Measurements from ENCODE around the gene XAB2. TPM values are rescaled to one million over a fixed set of nuclear protein-coding genes. Genes with fewer than 3 reads are reported as not detected.

Gene XAB2
- total RNA-seq, 1 donor from 2014 or later, result 28.1 TPM

DNA sequence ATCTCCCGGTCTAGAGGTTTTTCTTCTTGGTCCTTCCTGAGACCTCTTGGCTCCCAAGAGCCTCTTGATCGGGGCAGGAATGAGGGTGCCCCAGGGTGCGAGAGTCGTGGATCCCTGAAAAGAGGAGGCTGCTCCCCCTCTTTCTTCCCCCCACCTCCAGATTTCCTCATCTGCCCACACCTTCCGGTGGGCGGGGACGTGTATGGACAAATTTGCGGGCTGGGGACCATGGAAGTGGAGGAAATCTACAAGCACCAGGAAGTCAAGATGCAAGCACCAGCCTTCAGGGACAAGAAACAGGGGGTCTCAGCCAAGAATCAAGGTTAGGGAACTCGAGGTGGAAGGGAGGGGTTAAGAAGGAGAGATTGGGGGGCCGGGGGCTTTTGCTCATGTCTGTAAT, 47.5 kb upstream of the XAB2 start, which contains the start of gene MCEMP1:
Gene MCEMP1 (plus strand): TSS at position 237 of the 400 bp plus-strand sequence. CDS start 31 bp downstream, at position 268.
- peaks cover 5% of the 10 kb centered on the region for H3K4me1 ChIP-seq (ENCODE audit: insufficient read depth, low read length)
- H4K20me1 ChIP-seq (ENCODE audit: insufficient read depth, low read length), result peaks cover 2% of the 10 kb centered on the region
- H3K27me3 Mint-ChIP-seq (ENCODE audit: low read depth, unreplicated experiment), result peaks cover 56% of the 10 kb centered on the region
- DNase-seq (ENCODE audit: low read depth) (no peak), FAIRE-seq (no peak)
- H2AFZ ChIP-seq (ENCODE audit: low read depth, low read length), result no peak within 1 kb of the TSS
- peaks cover 5% of the 10 kb centered on the region for H3K27me3 ChIP-seq (ENCODE audit: insufficient read depth, low read length)
- no peak within 1 kb of the TSS for H3K27ac Mint-ChIP-seq (ENCODE audit: unreplicated experiment)
- TF ChIP-seq EZH2 (IDR thresholded peaks at IDR 0.05; ENCODE audit: insufficient read depth, low read length), result no peak
- TF ChIP-seq, protein P1, sequence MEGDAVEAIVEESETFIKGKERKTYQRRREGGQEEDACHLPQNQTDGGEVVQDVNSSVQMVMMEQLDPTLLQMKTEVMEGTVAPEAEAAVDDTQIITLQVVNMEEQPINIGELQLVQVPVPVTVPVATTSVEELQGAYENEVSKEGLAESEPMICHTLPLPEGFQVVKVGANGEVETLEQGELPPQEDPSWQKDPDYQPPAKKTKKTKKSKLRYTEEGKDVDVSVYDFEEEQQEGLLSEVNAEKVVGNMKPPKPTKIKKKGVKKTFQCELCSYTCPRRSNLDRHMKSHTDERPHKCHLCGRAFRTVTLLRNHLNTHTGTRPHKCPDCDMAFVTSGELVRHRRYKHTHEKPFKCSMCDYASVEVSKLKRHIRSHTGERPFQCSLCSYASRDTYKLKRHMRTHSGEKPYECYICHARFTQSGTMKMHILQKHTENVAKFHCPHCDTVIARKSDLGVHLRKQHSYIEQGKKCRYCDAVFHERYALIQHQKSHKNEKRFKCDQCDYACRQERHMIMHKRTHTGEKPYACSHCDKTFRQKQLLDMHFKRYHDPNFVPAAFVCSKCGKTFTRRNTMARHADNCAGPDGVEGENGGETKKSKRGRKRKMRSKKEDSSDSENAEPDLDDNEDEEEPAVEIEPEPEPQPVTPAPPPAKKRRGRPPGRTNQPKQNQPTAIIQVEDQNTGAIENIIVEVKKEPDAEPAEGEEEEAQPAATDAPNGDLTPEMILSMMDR (IDR thresholded peaks at IDR 0.05; ENCODE audit: insufficient read depth, low read depth, low read length), result no peak
- peaks cover 12% of the 10 kb centered on the region for H3K79me2 ChIP-seq (ENCODE audit: insufficient read depth, low read length)
- H3K4me3 ChIP-seq (ENCODE audit: insufficient read depth, low read depth, low read length), result no peak within 1 kb of the TSS
- no peak within 1 kb of the TSS for H3K4me2 ChIP-seq (ENCODE audit: low read length)
- no peak within 1 kb of the TSS for H3K9ac ChIP-seq (ENCODE audit: low read length)
- H3K9me3 Mint-ChIP-seq (ENCODE audit: unreplicated experiment), result peaks cover 9% of the 10 kb centered on the region
- H3K4me1 Mint-ChIP-seq (ENCODE audit: low read depth, unreplicated experiment), result no peaks in the 10 kb centered on the region
- no peaks in the 10 kb centered on the region for H3K9me3 ChIP-seq (ENCODE audit: insufficient read depth, low read depth, low read length)
- no peaks in the 10 kb centered on the region for H3K36me3 ChIP-seq (ENCODE audit: insufficient read depth, low read length)
- peaks cover 2% of the 10 kb centered on the region for H3K36me3 Mint-ChIP-seq (ENCODE audit: low read depth, unreplicated experiment)
- H3K4me3 Mint-ChIP-seq (ENCODE audit: unreplicated experiment), result no peak within 1 kb of the TSS
- H3K27ac ChIP-seq (ENCODE audit: low read depth, low read length), result no peak within 1 kb of the TSS

DNA sequence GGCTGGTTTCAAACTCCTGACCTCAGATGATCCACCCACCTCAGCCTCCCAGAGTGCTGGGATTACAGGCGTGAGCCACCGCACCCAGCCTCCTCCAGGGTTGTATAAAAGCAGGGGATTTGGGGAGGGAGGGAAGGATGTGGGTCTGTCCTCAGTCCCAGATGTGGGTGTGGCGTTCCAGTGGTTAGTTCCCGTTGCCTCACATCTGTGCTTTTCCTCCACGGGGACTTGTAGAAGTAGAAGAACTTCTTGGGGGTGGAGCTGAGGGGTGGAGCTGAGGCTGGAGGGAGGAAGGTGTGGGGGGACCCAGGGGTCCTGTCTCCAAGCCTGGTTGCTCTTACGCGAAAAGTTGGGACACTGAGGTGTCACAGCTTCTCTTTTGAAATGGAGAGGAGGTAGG, 47.0 kb upstream of the XAB2 start:
- FAIRE-seq (no peak), DNase-seq (ENCODE audit: low read depth) (no peak)
- H3K9ac ChIP-seq (ENCODE audit: low read length), result no peak overlapping the region
- no peak overlapping the region for H3K4me2 ChIP-seq (ENCODE audit: low read length)
- peaks cover 7% of the 10 kb centered on the region for H3K79me2 ChIP-seq (ENCODE audit: insufficient read depth, low read length)
- no peaks in the 10 kb centered on the region for H3K36me3 ChIP-seq (ENCODE audit: insufficient read depth, low read length)
- Mint-ChIP-seq H3K36me3 (ENCODE audit: low read depth, unreplicated experiment) (peaks cover 2% of the 10 kb centered on the region), H3K27me3 (ENCODE audit: low read depth, unreplicated experiment) (peaks cover 60% of the 10 kb centered on the region), H3K4me1 (ENCODE audit: low read depth, unreplicated experiment) (no peaks in the 10 kb centered on the region), H3K27ac (ENCODE audit: unreplicated experiment) (no peak overlapping the region), H3K4me3 (ENCODE audit: unreplicated experiment) (no peak overlapping the region), H3K9me3 (ENCODE audit: unreplicated experiment) (peaks cover 9% of the 10 kb centered on the region)
- H3K27me3 ChIP-seq (ENCODE audit: insufficient read depth, low read length), result peaks cover 5% of the 10 kb centered on the region
- H3K4me1 ChIP-seq (ENCODE audit: insufficient read depth, low read length), result no peaks in the 10 kb centered on the region
- no peak overlapping the region for H3K27ac ChIP-seq (ENCODE audit: low read depth, low read length)
- H4K20me1 ChIP-seq (ENCODE audit: insufficient read depth, low read length), result no peaks in the 10 kb centered on the region
- no peak overlapping the region for H2AFZ ChIP-seq (ENCODE audit: low read depth, low read length)
- no peaks in the 10 kb centered on the region for H3K9me3 ChIP-seq (ENCODE audit: insufficient read depth, low read depth, low read length)
- no peak overlapping the region for H3K4me3 ChIP-seq (ENCODE audit: insufficient read depth, low read depth, low read length)
- TF ChIP-seq, protein P1 (IDR thresholded peaks at IDR 0.05; ENCODE audit: insufficient read depth, low read depth, low read length), result no peak
- TF ChIP-seq EZH2 (IDR thresholded peaks at IDR 0.05; ENCODE audit: insufficient read depth, low read length), result no peak
